ENCODE data around the gene PLAC8. TPM values are rescaled to one million over a fixed set of nuclear protein-coding genes. Genes with fewer than 3 reads are reported as not detected.

Gene PLAC8
- total RNA-seq, 1 donor from 2014 or later, result 1.1 TPM

GRCh38 chr4:83118869-83119268 lies 4.3 kb upstream of the PLAC8 start:
- intact Hi-C loops (cut with DNase I), result no loop called here
- Histone ChIP-seq H3K36me3 (no peaks in the 10 kb centered on the region), H3K4me3 (no peak overlapping the region), H3K4me1 (no peaks in the 10 kb centered on the region), H3K27ac (no peak overlapping the region), H3K27me3 (no peaks in the 10 kb centered on the region), H3K9me3 (no peaks in the 10 kb centered on the region)
- no peak for DNase-seq (ENCODE audit: low spot score in 2 of 2)
- TF ChIP-seq CTCF (IDR thresholded peaks at IDR 0.05), result no peak

GRCh38 chr4:83115656-83116285 lies 1.2 kb upstream of the PLAC8 start:
- no peaks in the 10 kb centered on the region for H3K36me3 ChIP-seq
- no peaks in the 10 kb centered on the region for H3K9me3 ChIP-seq
- intact Hi-C loops (cut with DNase I), result no loop called here
- no peaks in the 10 kb centered on the region for H3K27me3 ChIP-seq
- H3K27ac ChIP-seq, result no peak overlapping the region
- H3K4me3 ChIP-seq, result no peak overlapping the region
- no peak for TF ChIP-seq CTCF (IDR thresholded peaks at IDR 0.05)
- no peaks in the 10 kb centered on the region for H3K4me1 ChIP-seq
- DNase-seq (ENCODE audit: low spot score in 2 of 2), result no peak

- no peaks in the 10 kb centered on the region for H3K4me1 ChIP-seq
- DNase-seq (ENCODE audit: low spot score in 2 of 2), result no peak
- no peaks in the 10 kb centered on the region for H3K36me3 ChIP-seq
- H3K27ac ChIP-seq, result no peak overlapping the region
- intact Hi-C loops (cut with DNase I), result no loop called here
- no peak overlapping the region for H3K4me3 ChIP-seq
- TF ChIP-seq CTCF (IDR thresholded peaks at IDR 0.05), result no peak
- H3K9me3 ChIP-seq, result no peaks in the 10 kb centered on the region
- H3K27me3 ChIP-seq, result no peaks in the 10 kb centered on the region
Measured at GRCh38 chr4:83115000-83115399, 471 bp upstream of the PLAC8 start.

GRCh38 chr4:83113429-83113786 lies 1.1 kb downstream of the PLAC8 start:
- no peak for TF ChIP-seq CTCF (IDR thresholded peaks at IDR 0.05)
- no peaks in the 10 kb centered on the region for H3K27me3 ChIP-seq
- no peak for DNase-seq (ENCODE audit: low spot score in 2 of 2)
- H3K27ac ChIP-seq, result no peak overlapping the region
- H3K9me3 ChIP-seq, result no peaks in the 10 kb centered on the region
- no peaks in the 10 kb centered on the region for H3K4me1 ChIP-seq
- H3K36me3 ChIP-seq, result no peaks in the 10 kb centered on the region
- H3K4me3 ChIP-seq, result no peak overlapping the region
- intact Hi-C loops (cut with DNase I), result no loop called here

GRCh38 chr4:83112678-83113428 lies 1.7 kb downstream of the PLAC8 start:
- intact Hi-C loops (cut with DNase I), result no loop called here
- Histone ChIP-seq H3K27me3 (no peaks in the 10 kb centered on the region), H3K27ac (no peak overlapping the region), H3K36me3 (no peaks in the 10 kb centered on the region), H3K4me3 (no peak overlapping the region), H3K9me3 (no peaks in the 10 kb centered on the region), H3K4me1 (no peaks in the 10 kb centered on the region)
- TF ChIP-seq CTCF (IDR thresholded peaks at IDR 0.05), result no peak
- DNase-seq (ENCODE audit: low spot score in 2 of 2), result no peak

Measured in ascending aorta (tissue), 2 donors.